Ascending aorta (tissue), 2 donors: ENCODE results near the gene TRIO. TPM values are rescaled to one million over a fixed set of nuclear protein-coding genes. Genes with fewer than 3 reads are reported as not detected.

Source experiments
- DNase-seq, 2 donors: peaks; one replicate each; pipeline ENCODE4 v3.0.0-alpha.2; 2019; ENCODE audit warnings: low spot score in 2 of 2
- H3K27ac ChIP-seq, 2 donors: fragments of 200-600 bp; sonication (generic); one replicate each; pipeline ENCODE4 v1.5.1; 2016 to 2017; ENCODE audit warnings: mild to moderate bottlenecking in 1 of 2
- H3K27me3 ChIP-seq: fragments of 200-600 bp; sonication (generic); one replicate; pipeline ENCODE4 v1.5.1; 2017
- H3K36me3 ChIP-seq, 2 donors: fragments of 200-600 bp; sonication (generic); one replicate each; pipeline ENCODE4 v1.5.1; 2016
- H3K4me1 ChIP-seq, 2 donors: fragments of 200-600 bp; sonication (generic); one replicate each; pipeline ENCODE4 v1.5.1; 2016 to 2017; ENCODE audit warnings: mild to moderate bottlenecking in 1 of 2
- H3K4me3 ChIP-seq, 2 donors: fragments of 200-600 bp; sonication (generic); one replicate each; pipeline ENCODE4 v1.5.1; 2016 to 2017; ENCODE audit warnings: mild to moderate bottlenecking in 1 of 2
- H3K9me3 ChIP-seq, 2 donors: fragments of 200-600 bp; sonication (generic); one replicate each; pipeline ENCODE4 v1.5.1; 2016
- CTCF ChIP-seq, 3 experiments: fragments of 200-600 bp in 2 of 3; fragments of 450-650 bp in 1 of 3; sonication (generic) in 2 of 3; IDR thresholded peaks; one replicate each; pipeline ENCODE4 v1.5.1; 2016 to 2019; ENCODE audit warnings: antibody characterized with exemption in 3 of 3, mild to moderate bottlenecking in 1 of 3, moderate library complexity in 1 of 3
- intact Hi-C: fragments of 100-400 bp; cut with DNase I; formaldehyde crosslinking; loops from one replicate; pipeline ENCODE4 v1.15.1; 2023
- total RNA-seq: library from RNA; depleted of rRNA; stranded (reverse); fragments of >200 nt; gene quantifications from one replicate; pipeline ENCODE4 v1.1.0, GENCODE V29; 2016

The TRIO gene
- total RNA-seq, 1 donor from 2014 or later = 262 TPM

- H3K9me3 ChIP-seq = no peaks in the 10 kb centered on the region
- no peak for TF ChIP-seq CTCF (IDR thresholded peaks at IDR 0.05)
- H3K4me1 ChIP-seq = peaks cover 0 to 33% of the 10 kb centered on the region in 2 donors
- no peak for DNase-seq
- intact Hi-C loops = no loop called here
- no peaks in the 10 kb centered on the region for H3K27me3 ChIP-seq
- H3K27ac ChIP-seq = no peak overlapping the region
- no peaks in the 10 kb centered on the region for H3K36me3 ChIP-seq
- H3K4me3 ChIP-seq = no peak overlapping the region
Observed at GRCh38 chr5:14172149-14172795, 29.1 kb downstream of the TRIO start.

- Histone ChIP-seq H3K4me3 (no peak overlapping the region), H3K27me3 (no peaks in the 10 kb centered on the region), H3K9me3 (no peaks in the 10 kb centered on the region), H3K4me1 (peaks cover 4 to 33% of the 10 kb centered on the region in 2 donors), H3K27ac (peak overlapping the region in 1 of 2 donors; percentile 32), H3K36me3 (no peaks in the 10 kb centered on the region)
- no peak for TF ChIP-seq CTCF (IDR thresholded peaks at IDR 0.05)
- DNase-seq = no peak
- intact Hi-C loops = no loop called here
Observed at GRCh38 chr5:14173377-14174229, 30.5 kb downstream of the TRIO start.

- no peaks in the 10 kb centered on the region for H3K9me3 ChIP-seq
- TF ChIP-seq CTCF (IDR thresholded peaks at IDR 0.05) = no peak
- peaks cover 7 to 34% of the 10 kb centered on the region in 2 donors for H3K4me1 ChIP-seq
- no peak overlapping the region for H3K4me3 ChIP-seq
- intact Hi-C loops = no loop called here
- H3K27ac ChIP-seq = peak overlapping the region in 1 of 2 donors; percentile 32
- no peaks in the 10 kb centered on the region for H3K27me3 ChIP-seq
- no peaks in the 10 kb centered on the region for H3K36me3 ChIP-seq
- DNase-seq = no peak
Observed at GRCh38 chr5:14174230-14174636, 31.1 kb downstream of the TRIO start.

- Histone ChIP-seq H3K4me1 (peaks cover 7 to 40% of the 10 kb centered on the region in 2 donors), H3K4me3 (no peak overlapping the region), H3K9me3 (no peaks in the 10 kb centered on the region), H3K27me3 (no peaks in the 10 kb centered on the region), H3K27ac (no peak overlapping the region), H3K36me3 (no peaks in the 10 kb centered on the region)
- DNase-seq = no peak
- TF ChIP-seq CTCF (IDR thresholded peaks at IDR 0.05) = no peak
- intact Hi-C loops = no loop called here
Observed at GRCh38 chr5:14175381-14175780, 32.2 kb downstream of the TRIO start.

GRCh38 chr5:14176888-14177287, 33.7 kb downstream of the TRIO start:
- H3K9me3 ChIP-seq = no peaks in the 10 kb centered on the region
- no peak for DNase-seq
- intact Hi-C loops = no loop called here
- no peak for TF ChIP-seq CTCF (IDR thresholded peaks at IDR 0.05)
- no peaks in the 10 kb centered on the region for H3K27me3 ChIP-seq
- H3K4me1 ChIP-seq = peaks cover 11 to 45% of the 10 kb centered on the region in 2 donors
- H3K36me3 ChIP-seq = no peaks in the 10 kb centered on the region
- no peak overlapping the region for H3K4me3 ChIP-seq
- H3K27ac ChIP-seq = no peak overlapping the region
